IPS DF 19.7 (cell line): ENCODE measurements around the gene PLA2G6.
"Not testable (repeated sequence)": the region's sequence is repeated elsewhere in the genome, so short reads cannot be mapped to it uniquely, and the experiment has no call there.

Experiments
- DNase-seq: peaks from one replicate; pipeline ENCODE4 v3.0.0-alpha.2; 2013; ENCODE audit warnings: low read depth, low spot score

PLA2G6 gene

DNA sequence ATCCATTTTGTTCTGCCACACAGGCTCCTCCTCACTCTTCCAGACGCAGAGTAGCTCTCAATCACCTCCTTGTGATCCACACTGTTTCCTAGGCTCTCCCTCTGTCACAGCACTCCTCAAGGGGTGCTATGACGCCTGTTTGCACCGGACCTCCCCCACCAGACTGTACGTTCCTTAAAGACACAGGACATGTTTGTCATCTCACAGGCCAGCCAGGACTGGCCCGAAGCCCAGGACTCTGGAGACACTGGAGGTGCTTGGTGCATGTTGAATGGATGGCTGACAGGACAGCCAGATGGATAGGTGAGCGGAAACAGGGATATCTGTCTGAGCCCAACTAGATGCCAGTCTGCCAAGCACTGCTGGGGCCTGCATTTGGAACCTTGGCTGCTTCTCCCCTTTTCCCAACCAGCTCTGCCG lies 13.6 kb downstream of the PLA2G6 start:
- DNase-seq: no peak

DNA sequence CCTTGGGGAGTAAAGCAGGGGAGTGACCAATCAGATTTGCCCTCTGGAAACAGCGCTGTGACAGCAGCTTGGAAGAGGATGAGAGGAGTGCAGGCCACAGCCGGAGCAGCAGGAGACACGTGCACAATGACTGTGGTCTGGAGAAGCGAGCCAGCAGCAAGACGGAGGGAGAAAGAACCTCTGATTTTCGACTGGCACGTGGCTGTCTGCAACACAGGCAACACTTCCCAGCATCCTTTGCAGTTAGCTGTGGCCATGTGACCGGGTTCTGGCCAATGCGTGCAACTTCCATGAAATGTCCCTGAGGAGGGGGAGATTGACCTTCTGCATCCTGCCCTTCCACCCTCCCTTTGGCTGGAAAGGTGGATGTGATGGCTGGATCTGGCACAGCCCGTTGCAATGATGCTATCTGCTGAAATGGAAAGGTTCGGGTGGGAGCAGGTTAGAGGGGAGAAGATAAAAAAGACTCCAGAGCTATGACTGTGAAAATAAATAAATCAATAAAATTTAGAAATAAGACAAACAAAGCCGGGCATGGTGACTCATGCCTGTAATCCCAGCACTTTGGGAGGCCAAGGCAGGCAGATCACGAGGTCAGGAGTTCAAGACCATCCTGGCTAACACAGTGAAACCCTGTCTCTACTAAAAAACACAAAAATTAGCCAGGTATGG lies 15.6 kb downstream of the PLA2G6 start:
- DNase-seq: no peak

DNA sequence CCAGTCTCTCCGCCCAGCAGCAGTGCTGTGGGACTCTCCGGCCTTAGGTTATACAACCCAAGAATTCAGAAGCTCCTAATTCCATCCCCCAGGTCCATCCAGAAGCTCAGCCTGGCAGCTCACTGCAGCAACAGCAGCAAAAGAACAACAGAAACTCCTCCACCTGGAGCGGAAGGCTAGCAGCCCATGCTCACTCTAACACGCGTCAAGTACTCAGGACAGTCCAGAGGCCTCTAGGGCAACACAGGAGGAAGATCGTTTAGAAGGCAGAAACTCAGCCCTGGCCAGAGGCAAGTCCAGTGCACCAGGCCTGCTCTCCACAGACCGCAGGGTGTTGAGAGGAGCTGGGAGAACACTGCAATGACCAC lies 17.1 kb downstream of the PLA2G6 start:
- DNase-seq: no peak

DNA sequence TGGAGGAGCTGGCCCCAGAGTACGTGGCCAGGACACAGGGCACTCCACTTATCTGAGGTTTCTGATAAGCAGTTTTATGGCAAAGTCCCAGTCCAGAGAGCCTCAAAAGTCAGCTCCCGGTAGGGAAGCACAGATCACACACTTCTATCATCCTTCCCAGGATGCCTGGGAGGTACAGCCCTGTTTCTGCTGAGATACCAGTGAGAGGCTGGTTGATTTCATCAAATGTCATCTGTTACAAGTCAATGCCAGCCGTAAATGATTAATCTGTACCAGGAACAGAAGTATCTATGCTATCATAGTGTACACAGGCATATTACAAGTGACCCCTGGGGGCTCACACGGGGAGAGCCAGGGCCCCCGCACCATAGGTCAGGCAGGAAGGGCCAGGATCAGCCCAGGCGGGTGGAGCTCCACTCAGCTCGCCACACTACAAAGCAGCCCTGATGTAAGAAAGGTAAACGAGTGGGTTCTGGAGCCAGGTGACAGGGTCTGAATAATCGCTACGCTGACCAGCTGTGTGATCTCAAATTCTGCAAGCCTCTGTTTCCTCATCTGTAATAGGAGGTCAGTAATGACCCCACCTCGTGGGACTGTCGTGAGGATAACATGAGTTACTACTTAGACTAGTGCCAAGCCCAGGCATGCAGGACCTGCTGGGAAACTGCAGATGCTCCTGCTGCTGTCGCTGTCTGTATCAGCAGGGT lies 17.6 kb downstream of the PLA2G6 start:
- DNase-seq: no peak

DNA sequence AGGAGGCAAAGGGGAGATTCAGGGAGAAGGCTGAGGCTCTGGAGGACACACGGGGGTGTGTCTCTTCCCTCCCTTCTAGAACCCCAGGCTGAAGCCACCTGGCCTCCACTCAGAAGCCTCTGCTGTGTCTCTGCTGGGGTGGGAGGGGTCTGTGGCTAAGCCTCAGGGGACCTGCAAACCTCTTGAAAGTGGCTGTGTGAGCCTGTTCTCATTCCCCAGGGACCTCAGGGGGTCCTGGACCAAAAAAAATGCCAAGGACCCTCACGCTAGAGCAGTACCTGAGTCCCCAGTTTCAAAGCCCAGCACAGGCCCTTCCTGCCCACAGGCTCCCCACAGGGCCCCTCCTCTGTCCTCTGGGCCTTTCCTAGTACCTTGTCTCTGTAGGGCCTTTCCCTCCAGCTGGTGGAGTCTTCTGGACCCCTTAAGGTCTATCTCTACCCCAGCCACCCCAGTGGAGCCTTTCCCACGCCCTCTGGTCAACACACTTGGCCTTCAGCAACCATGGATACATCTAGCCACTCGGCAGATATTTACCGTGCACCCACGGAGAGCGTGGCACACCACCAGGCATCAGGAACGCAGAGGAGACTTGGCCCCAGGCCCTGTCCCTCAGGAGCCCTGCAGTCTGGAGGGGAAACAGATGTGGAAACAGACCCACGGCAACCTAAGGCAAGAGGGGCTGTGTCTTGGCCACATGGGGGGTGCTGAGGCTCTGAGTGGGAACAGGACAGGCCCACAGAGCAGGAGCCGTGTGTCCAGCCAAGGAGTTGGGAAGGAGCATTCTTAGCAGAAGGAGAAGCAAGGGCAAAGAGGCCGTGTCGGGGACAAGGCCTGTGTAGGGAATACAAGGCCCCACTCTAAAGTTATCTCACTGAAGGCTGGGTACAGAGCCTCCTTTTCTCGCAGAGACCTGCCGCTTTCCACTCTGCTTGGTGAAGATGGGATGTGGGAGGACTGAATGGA lies 18.5 kb downstream of the PLA2G6 start:
- no peak for DNase-seq

DNA sequence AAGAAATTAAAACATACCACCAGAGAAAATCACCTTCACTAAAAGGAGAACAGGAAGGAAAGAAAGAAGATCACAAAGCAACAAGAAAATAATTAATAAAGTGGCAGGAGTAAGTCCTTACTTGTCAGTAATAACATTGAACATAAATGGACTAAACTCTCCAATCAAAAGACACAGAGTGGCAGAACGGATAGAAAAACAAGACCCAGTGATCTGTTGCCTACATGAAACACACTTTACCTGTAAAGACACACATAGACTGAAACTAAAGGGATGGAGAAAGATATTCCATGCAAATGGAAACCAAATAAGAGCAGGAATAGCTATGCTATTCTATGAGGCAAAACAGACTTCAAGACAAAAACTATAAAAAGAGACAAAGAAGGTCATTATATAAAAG lies 25.9 kb downstream of the PLA2G6 start:
- DNase-seq: no peak

DNA sequence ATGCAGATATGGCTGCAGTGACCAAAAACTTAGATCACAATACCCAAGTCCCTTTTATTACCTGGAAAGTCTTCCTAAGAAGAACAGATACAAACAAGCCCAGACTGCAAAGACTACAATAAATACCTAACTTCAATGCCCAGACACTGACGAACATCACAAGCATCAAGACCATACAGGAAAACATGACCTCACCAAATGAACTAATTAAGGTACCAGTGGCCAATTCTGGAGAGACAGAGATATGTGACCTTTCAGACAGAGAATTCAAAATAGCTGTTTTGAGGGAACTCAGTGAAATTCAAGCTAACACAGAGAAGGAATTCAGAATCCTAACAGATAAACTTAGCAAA lies 27.1 kb downstream of the PLA2G6 start:
- DNase-seq: not testable (repeated sequence)

DNA sequence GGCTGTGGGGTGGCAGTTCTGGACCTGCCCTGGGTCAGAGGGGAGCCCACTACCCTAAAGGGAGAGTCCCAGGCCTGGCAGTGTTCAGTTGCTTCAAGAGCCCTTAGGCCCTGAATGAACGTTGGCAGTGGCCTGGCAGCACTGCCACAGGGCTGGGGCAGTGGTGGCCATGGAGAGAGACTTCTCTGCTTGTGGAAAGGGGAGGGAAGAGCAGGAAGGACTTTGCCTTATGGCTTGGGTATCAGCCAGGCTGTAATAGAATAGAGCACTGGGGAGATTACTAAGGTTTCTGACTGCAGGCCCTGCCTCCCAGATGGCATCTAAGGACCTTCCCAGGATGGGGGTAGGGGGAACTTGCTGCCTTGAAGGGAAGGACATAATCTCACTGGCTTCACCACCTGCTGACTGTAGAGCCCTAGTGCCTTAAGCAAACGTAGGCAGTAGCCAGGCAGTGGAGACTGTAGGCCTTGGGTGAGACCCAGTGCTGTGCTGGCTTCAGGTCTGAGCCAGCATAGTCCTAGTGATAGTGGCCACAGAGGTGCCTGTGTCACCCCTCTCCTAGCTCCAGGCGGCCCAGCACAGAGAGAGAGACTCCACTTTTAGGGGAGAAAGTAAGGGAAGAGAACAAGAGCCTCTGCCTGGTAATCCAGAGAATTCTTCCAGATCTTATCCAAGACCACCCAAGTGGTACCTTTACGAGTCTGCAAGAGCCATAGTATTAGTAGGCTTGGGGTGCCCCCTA lies 27.6 kb downstream of the PLA2G6 start:
- DNase-seq: no peak

DNA sequence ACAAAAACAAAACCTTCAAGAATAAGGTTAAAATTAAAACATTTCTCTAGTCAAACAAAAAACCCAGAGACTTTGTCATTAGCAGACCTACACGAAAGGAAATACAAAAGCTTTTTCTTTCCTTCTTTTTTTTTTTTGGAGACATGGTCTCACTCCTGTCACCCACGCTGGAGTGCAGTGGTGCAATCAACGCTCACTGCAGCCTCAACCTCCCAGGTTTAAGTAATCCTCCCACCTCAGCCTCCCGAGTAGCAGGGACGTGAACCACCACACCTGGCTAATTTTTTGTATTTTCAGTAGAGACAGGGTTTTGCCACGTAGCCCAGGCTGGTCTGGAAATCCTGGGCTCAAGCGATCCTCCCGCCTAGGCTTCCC lies 30.5 kb downstream of the PLA2G6 start:
- no peak for DNase-seq

DNA sequence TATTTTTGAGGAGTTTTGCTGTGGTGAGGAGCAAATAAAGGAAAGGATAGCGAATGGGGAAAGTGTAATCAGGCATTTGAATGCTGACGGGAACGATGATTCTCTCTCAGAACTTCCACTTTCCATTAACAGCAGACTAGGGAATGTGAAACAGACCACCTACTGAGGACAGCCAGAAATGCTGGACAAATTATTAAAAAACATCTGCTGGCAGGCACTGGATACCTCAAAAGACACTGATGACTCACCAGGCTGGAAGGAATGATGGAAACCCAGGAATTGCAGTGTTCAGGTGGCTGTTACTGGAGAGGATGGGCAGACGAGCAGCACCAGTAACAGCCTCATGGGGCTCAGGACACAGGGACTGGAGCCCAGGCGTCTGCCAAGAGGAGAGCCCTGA lies 33.4 kb downstream of the PLA2G6 start:
- no peak for DNase-seq

DNA sequence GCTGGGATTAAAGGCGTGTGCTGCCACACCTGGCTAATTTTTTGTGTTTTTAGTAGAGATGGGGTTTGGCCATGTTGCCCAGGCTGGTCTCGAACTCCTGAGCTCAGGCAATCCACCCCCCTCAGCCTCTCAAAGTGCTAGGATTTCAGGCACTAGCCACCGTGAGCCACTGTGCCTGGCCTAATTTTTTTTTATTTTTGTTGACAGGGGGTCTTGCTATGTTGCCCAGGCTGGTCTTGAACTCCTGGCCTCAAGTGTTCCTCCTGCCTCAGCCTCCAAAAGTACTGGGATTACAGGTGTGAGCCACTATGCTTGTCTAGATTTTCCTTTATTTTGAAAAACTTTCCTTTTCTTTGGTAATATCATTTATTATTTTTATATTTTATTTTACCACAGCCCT lies 35.5 kb downstream of the PLA2G6 start:
- DNase-seq: not testable (repeated sequence)

DNA sequence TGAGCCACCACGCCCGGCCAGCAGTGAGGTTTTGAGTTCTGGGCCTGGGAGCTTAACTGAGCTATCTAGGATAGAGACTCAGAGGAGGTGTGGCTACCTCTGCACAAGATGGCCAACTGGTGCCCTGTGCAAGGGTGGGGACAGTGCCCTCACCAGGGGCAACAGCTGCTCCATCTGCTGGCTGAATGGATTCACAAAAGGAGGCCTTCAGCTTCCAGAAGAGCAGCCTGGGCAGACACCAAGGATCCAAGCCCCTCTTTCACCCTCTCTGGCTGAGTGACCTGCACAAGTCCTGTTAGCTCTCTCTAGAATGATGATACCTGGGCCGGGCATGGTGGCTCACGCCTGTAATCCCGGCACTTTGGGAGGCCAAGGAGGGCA lies 37.6 kb downstream of the PLA2G6 start:
- no peak for DNase-seq

DNA sequence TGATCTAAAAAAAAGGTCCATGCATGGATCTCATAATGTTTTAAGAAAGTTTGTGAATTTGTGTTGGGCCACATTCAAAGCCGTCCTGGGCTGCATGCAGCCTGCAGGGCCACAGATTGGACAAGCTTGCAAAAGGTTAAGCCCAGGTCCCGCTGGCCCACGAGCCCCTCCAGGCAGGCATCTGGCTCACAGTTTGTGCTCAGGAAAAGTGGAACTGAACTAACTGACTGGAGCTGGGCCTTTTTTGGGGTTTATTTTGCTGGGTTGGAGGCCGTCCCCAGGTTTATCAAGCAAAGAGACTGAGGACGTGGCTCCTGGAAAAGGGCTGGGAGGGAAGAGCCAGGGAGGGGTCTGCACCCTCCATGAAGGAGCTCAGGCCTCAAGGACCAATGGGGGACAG lies 39.0 kb downstream of the PLA2G6 start:
- DNase-seq: no peak

DNA sequence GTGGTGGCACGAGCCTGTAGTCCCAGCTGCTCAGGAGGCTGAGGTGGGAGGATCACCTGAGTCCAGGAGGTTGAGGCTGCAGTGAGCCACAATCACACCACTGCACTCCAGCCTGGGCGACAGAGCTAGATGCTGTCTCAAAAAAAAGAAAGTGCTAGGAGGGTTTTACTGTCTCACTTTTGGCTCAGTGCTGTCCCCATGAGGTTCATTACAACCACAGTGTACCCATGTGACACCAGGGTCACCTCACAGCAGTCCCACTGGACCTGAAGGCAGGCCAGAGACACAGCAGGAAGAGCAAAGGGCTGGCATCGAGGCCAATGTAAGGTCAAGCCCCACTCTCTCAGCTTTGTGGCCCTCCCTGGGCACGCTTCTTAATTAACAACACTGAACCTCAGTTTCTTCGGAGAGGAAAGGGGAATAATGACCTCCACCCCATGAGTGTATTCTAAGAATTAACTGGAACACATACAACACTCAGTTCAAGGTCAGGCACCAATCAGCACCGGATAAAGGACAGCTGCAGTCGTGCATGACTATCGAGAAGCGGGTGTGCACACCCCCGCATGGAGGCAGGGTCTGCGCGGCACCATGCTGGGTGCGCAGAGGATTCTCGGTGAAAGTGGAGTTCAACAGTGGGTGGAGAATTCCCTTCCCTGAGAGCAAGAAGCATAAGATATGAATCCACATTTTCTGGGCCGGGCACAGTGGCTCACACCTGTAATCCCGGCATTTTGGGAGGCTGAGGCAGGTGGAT lies 40.2 kb downstream of the PLA2G6 start:
- DNase-seq: no peak

DNA sequence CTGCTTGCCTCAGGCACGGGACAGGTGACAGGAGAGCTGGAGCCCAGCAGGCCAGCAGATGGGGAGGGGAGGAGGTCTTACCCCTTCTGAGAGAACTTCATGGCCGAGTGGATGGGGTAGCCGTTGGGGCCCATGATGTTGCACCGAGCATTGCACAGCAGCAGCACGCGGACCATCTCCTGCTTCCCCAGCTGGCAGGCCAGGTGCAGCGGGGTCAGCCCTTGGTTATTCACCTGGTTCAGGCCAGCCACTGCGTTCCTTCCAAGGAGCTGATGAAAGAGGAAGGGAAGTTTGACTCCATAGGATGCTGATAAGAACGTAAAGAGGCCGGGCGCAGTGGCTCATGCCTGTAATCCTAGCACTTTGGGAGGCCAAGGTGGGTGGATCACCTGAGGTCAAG lies 41.7 kb downstream of the PLA2G6 start:
- no peak for DNase-seq

DNA sequence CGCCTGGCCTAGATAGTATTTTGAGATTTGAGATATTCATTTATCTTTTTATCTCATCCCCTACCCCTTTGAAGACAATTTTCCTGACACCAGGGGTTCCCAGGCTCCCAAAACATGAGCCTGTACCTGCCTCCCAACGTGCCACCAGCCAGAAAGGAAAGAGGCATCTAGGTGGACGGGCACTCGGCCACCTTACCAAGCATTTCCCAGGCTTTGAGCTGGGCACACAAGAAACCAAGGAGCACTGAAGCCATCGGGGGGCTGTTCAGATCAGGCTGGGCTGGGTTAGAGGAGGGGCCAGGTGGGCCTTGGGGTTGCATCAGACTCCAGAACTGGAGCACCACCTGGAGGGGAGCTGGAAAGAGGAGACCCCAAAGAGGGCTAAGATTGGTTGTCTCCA lies 42.7 kb downstream of the PLA2G6 start:
- no peak for DNase-seq

DNA sequence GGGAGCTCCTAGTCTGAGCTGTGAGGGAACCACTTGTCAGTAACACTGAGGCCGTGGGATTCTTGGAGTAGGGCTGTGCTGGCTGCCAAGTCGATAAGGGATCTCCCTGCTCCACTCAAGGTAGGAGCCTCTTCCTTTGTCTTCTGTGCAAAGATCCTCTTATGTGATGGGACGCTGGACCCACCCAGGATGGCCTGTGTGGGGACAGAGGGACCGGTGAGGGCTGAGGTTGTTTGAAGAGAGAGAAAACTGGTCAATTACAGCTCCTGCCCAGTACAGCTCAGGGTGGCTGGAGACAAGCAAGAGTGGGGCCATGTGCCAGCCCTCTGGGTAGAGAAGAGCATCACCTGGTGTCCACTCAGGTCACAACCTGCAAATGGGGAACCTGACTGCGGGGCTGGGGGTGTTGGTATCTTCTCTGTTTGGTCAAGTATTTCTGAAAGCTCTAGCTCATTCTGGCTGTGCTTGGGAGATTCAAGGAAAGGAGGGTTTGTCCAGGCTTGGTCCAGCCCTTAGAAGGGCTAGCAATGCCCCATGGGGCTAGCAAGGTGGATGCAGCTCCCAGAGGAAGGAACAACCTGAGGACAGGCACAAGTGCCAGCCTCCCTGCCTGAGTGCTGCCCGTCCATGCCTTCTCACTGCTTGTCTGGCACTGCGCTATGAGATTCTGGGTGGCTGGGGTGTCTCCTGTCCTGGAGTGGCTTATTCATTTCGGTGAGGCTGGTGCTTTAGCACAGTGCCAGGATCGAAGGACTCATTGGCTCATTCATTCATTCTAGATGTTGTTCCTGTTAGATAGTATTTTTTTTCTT lies 43.5 kb downstream of the PLA2G6 start:
- DNase-seq: no peak

DNA sequence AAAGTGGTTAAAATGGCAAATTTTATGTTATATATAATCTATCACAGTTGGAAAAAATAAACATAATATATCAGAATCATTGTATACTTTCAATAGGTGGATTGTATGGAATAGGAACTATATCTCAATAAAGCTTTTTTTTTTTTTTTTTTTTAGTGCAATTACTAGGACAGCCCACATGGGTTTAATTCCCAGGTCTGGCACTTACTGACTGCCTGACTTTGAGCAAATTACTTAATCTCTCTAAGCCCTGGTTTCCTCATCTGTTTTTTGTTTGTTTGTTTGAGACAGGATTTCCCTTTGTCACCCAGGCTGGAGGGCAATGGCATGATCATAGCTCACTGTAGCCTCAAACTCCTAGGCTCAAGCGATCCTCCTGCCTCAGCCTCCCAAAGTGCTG lies 45.0 kb downstream of the PLA2G6 start:
- DNase-seq: no peak

DNA sequence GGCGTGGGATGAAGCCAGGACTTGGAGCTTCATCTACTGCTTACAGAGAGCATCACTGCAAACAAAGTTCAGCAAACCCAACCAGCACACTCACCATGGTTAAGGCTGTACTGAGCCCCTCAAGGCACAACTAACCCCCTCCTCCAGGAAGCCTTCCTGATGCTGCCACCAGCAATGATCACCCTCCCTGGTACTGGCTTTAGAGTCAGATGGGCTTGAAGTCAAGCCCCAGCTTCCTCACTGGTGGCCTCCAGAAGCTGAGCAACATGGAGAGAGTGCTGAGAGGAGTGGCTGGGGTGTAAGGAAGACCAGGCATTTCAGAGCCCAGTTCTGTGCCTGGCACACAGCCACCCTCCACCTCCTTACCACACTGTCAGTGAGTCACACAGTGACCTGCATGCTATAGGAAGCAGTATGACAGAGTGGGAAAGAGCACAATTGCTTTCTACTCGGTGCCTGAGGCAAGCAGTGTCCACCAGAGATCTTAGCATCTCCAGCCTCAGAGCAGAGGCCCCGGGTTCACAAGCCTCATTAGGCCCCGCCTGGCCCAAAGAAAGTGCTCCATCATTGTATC lies 46.4 kb downstream of the PLA2G6 start:
- no peak for DNase-seq

DNA sequence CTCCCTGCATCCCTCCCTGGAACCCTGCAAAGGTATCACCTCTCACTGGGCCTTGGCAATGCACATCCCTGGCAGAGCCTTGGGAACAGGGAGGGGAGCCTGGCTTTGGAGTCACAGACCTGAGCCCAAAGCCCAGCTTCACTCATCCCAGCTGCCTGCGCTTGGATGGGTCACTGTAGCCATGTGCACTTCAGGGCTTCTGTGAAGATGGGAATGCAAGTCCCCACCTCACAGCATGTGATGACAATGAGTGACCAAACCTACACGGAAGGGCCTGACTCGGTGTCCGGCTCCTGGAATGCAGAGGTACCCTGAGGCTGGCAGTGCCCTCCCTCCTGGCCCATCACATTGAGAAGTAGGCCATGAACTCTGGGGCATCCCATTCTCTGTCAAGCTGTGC lies 48.3 kb downstream of the PLA2G6 start:
- DNase-seq: no peak
